DND-41 (cell line): ENCODE data around the gene UST.
A peak's percentile ranks its signal among the peaks of the same experiment; 100 is the strongest.
"Not testable (repeated sequence)": the region's sequence is repeated elsewhere in the genome, so short reads cannot be mapped to it uniquely, and the experiment has no call there.

Experiments
- ATAC-seq: fragments of 200-7000 bp; cut with Tn5 transposase; 3 replicates; pipeline ENCODE4 v1.9.1; 2021; ENCODE audit warnings: low read depth; ENCODE audit not compliant: insufficient read depth
- DNase-seq: peaks from one replicate; pipeline ENCODE4 v3.0.0-alpha.2; 2020
- H2AFZ ChIP-seq: 2 replicates; pipeline ENCODE4 v1.6.0; 2012; ENCODE audit warnings: low read depth, low read length
- H3K27ac ChIP-seq: 2 replicates; pipeline ENCODE4 v1.5.1; 2012; ENCODE audit warnings: low read length, inconsistent platforms
- H3K27me3 ChIP-seq: fragments of 200-600 bp; sonication (generic); 2 replicates; pipeline ENCODE4 v1.6.0; 2012; ENCODE audit warnings: low read length, mild to moderate bottlenecking, inconsistent platforms; ENCODE audit not compliant: insufficient read depth, poor library complexity
- H3K36me3 ChIP-seq: 2 replicates; pipeline ENCODE4 v1.5.1; 2012; ENCODE audit warnings: low read length, inconsistent platforms; ENCODE audit not compliant: insufficient read depth
- H3K4me1 ChIP-seq: 2 replicates; pipeline ENCODE4 v1.5.1; 2012; ENCODE audit warnings: mild to moderate bottlenecking, low read length; ENCODE audit not compliant: insufficient read depth
- H3K4me2 ChIP-seq: 2 replicates; pipeline ENCODE4 v1.6.0; 2012; ENCODE audit warnings: mild to moderate bottlenecking, moderate library complexity, low read length, inconsistent platforms; ENCODE audit not compliant: insufficient read depth
- H3K4me3 ChIP-seq, 2 experiments: fragments of 200-600 bp in 1 of 2; shearing (Covaris generic) in 1 of 2; 2 replicates each; pipeline ENCODE4 v1.5.1; 2012 to 2016; ENCODE audit warnings: inconsistent platforms in 2 of 2, low read length in 2 of 2, mild to moderate bottlenecking in 2 of 2, low read depth in 1 of 2, moderate library complexity in 1 of 2
- H3K79me2 ChIP-seq: 2 replicates; pipeline ENCODE4 v1.6.0; 2012; ENCODE audit warnings: low read length, inconsistent platforms; ENCODE audit not compliant: insufficient read depth
- H3K9ac ChIP-seq: 2 replicates; pipeline ENCODE4 v1.6.0; 2012; ENCODE audit warnings: low read depth, mild to moderate bottlenecking, inconsistent platforms, low read length, moderate library complexity
- H3K9me3 ChIP-seq: 2 replicates; pipeline ENCODE4 v1.5.1; 2012; ENCODE audit warnings: low read length, moderate library complexity, mild to moderate bottlenecking, inconsistent platforms; ENCODE audit not compliant: insufficient read depth, severe bottlenecking
- H4K20me1 ChIP-seq: 2 replicates; pipeline ENCODE4 v1.6.0; 2012; ENCODE audit warnings: low read length; ENCODE audit not compliant: insufficient read depth
- CTCF ChIP-seq: IDR thresholded peaks from 2 replicates; pipeline ENCODE4 v1.5.1; 2012; ENCODE audit warnings: borderline replicate concordance, low read length, moderate library complexity, mild to moderate bottlenecking; ENCODE audit not compliant: poor library complexity, severe bottlenecking; ENCODE audit errors: extremely low read depth
- EZH2 ChIP-seq: IDR thresholded peaks from 3 replicates; pipeline ENCODE4 v1.6.1; 2012; ENCODE audit warnings: borderline replicate concordance, low read depth, mild to moderate bottlenecking, moderate library complexity, low read length, inconsistent platforms; ENCODE audit not compliant: severe bottlenecking

Gene UST

GRCh38 chr6:149033454-149033853, 286.6 kb downstream of the UST start:
- no peak overlapping the region for H2AFZ ChIP-seq
- H3K9ac ChIP-seq = no peak overlapping the region
- ATAC-seq = no peak
- H3K79me2 ChIP-seq = no peaks in the 10 kb centered on the region
- H3K36me3 ChIP-seq = no peaks in the 10 kb centered on the region
- H3K4me1 ChIP-seq = peaks cover 59% of the 10 kb centered on the region
- no peak overlapping the region for H3K4me2 ChIP-seq
- H3K9me3 ChIP-seq = no peaks in the 10 kb centered on the region
- no peaks in the 10 kb centered on the region for H4K20me1 ChIP-seq
- H3K27ac ChIP-seq = no peak overlapping the region
- no peak for TF ChIP-seq EZH2
- TF ChIP-seq CTCF = no peak
- H3K4me3 ChIP-seq = no peak overlapping the region
- DNase-seq = no peak
- H3K27me3 ChIP-seq = no peaks in the 10 kb centered on the region

- H3K27ac ChIP-seq = 0 out of 2 replicates have a peak overlapping the region, but pooled peaks have one; percentile 18
- H4K20me1 ChIP-seq = no peaks in the 10 kb centered on the region
- H3K9me3 ChIP-seq = no peaks in the 10 kb centered on the region
- no peak for ATAC-seq
- H3K79me2 ChIP-seq = no peaks in the 10 kb centered on the region
- no peak overlapping the region for H3K4me3 ChIP-seq
- no peak overlapping the region for H2AFZ ChIP-seq
- no peak for TF ChIP-seq EZH2
- no peak for TF ChIP-seq CTCF
- H3K27me3 ChIP-seq = no peaks in the 10 kb centered on the region
- H3K4me2 ChIP-seq = no peak overlapping the region
- H3K4me1 ChIP-seq = peaks cover 37% of the 10 kb centered on the region
- no peaks in the 10 kb centered on the region for H3K36me3 ChIP-seq
- DNase-seq = no peak
- H3K9ac ChIP-seq = no peak overlapping the region
These were observed 288.9 kb downstream of the UST start for GRCh38 chr6:149035766-149036165.

GRCh38 chr6:149037051-149037671, 290.3 kb downstream of the UST start:
- Histone ChIP-seq H3K4me3 (no peak overlapping the region), H3K4me2 (no peak overlapping the region), H3K36me3 (no peaks in the 10 kb centered on the region), H3K27me3 (no peaks in the 10 kb centered on the region), H3K9me3 (no peaks in the 10 kb centered on the region), H4K20me1 (no peaks in the 10 kb centered on the region), H3K27ac (no peak overlapping the region), H3K4me1 (peaks cover 23% of the 10 kb centered on the region), H3K79me2 (no peaks in the 10 kb centered on the region), H2AFZ (no peak overlapping the region), H3K9ac (no peak overlapping the region)
- ATAC-seq (no peak), DNase-seq (no peak)
- TF ChIP-seq EZH2 = no peak
- TF ChIP-seq CTCF = no peak

- H3K9ac ChIP-seq, DNase-seq, H3K27me3 ChIP-seq, H2AFZ ChIP-seq, H3K79me2 ChIP-seq, H3K36me3 ChIP-seq, H4K20me1 ChIP-seq, H3K27ac ChIP-seq, ATAC-seq, H3K9me3 ChIP-seq, H3K4me2 ChIP-seq, H3K4me3 ChIP-seq: not testable (repeated sequence)
- H3K4me1 ChIP-seq = peaks cover 16% of the 10 kb centered on the region
These were observed 292.2 kb downstream of the UST start for GRCh38 chr6:149039025-149039424.
